NCI-H2081 (cell line): ENCODE results near the gene ATP10A.
"Not testable (repeated sequence)": the region's sequence is repeated elsewhere in the genome, so short reads cannot be mapped to it uniquely, and the experiment has no call there.

Experiments
- DNase-seq, 2 experiments: peaks; one replicate each; lab custom pipeline; 2025; lab: John Stamatoyannopoulos, UW

Gene ATP10A

GRCh38 chr15:25882466-25882865 is 19.3 kb upstream of the ATP10A start:
- DNase-seq, result no peak

GRCh38 chr15:25880877-25881276 is 17.8 kb upstream of the ATP10A start:
- not testable (repeated sequence) for DNase-seq

GRCh38 chr15:25880411-25880810 is 17.3 kb upstream of the ATP10A start:
- no peak for DNase-seq

- no peak for DNase-seq
These were observed 16.3 kb upstream of the ATP10A start for GRCh38 chr15:25879438-25879837.

- DNase-seq, result no peak
These were observed 14.6 kb upstream of the ATP10A start for GRCh38 chr15:25877681-25878080.

- DNase-seq, result no peak
These were observed 13.4 kb upstream of the ATP10A start for GRCh38 chr15:25876231-25877140.

GRCh38 chr15:25875566-25875965 is 12.4 kb upstream of the ATP10A start:
- DNase-seq, result no peak

- DNase-seq, result no peak
These were observed 11.3 kb upstream of the ATP10A start for GRCh38 chr15:25874379-25874778.

GRCh38 chr15:25871403-25871802 is 8.3 kb upstream of the ATP10A start:
- DNase-seq, result no peak

GRCh38 chr15:25870938-25871337 is 7.8 kb upstream of the ATP10A start:
- no peak for DNase-seq

GRCh38 chr15:25869701-25870100 is 6.6 kb upstream of the ATP10A start:
- DNase-seq, result no peak

GRCh38 chr15:25866874-25867273 is 3.7 kb upstream of the ATP10A start:
- no peak for DNase-seq

GRCh38 chr15:25866251-25866650 is 3.1 kb upstream of the ATP10A start:
- no peak for DNase-seq

GRCh38 chr15:25864966-25865365 is 1.8 kb upstream of the ATP10A start:
- no peak for DNase-seq

GRCh38 chr15:25863968-25864580 is 947 bp upstream of the ATP10A start:
- no peak for DNase-seq

- no peak for DNase-seq
These were observed 536 bp downstream of the ATP10A start for GRCh38 chr15:25862472-25863110.

- DNase-seq, result no peak
These were observed 1.1 kb downstream of the ATP10A start for GRCh38 chr15:25862071-25862471.

GRCh38 chr15:25860885-25861866 is 2.0 kb downstream of the ATP10A start:
- DNase-seq, result no peak

GRCh38 chr15:25859838-25860645 is 3.1 kb downstream of the ATP10A start:
- DNase-seq, result no peak

GRCh38 chr15:25858952-25859760 is 4.0 kb downstream of the ATP10A start:
- no peak for DNase-seq
